Measurements from ENCODE around the gene FFAR1.

The FFAR1 gene

DNA sequence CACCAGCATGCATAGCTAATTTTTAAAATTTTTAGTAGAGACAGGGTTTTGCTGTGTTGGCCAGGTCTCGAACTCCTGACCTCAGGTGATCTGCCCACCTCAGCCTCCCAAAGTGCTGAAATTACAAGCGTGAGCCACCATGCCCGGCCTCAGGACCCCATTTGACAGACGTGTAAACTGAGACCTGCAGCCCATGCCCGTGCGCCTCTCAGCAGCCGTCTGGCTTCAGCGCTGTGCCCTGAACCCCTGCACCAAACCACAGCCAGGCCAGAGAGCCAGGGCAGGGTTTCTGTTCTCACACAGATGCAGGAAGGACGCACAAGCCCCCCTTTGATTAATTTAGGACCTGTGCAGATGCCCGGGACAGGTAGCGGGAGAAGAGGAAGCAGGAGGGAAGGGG is 7.3 kb upstream of the FFAR1 start:
- Histone ChIP-seq H3K36me3 (replicated peaks; ENCODE audit: insufficient read depth, low read length) (no peaks in the 10 kb centered on the region), H3K27me3 (replicated peaks; ENCODE audit: insufficient read depth, low read length) (peaks cover 92% of the 10 kb centered on the region), H3K9ac (ENCODE audit: low read length) (no peak overlapping the region), H3F3A (ENCODE audit: insufficient read depth, low read length) (no peaks in the 10 kb centered on the region), H3K27ac (ENCODE audit: low read length) (no peak overlapping the region), H3K9me3 (replicated peaks; ENCODE audit: insufficient read depth, low read length) (no peaks in the 10 kb centered on the region), H3K4me2 (ENCODE audit: low read depth, low read length) (no peak overlapping the region), H3K4me3 (ENCODE audit: low read length) (no peak overlapping the region), H2AFZ (ENCODE audit: low read length) (no peak overlapping the region), H3K9me2 (replicated peaks; ENCODE audit: insufficient read depth, low read length) (no peaks in the 10 kb centered on the region), H3K4me1 (ENCODE audit: low read length) (no peaks in the 10 kb centered on the region), H3K79me2 (ENCODE audit: low read length) (no peaks in the 10 kb centered on the region), H4K20me1 (ENCODE audit: insufficient read depth, low read length) (no peaks in the 10 kb centered on the region)
- DNase-seq = no peak
- TF ChIP-seq EZH2phosphoT487 (IDR thresholded peaks at IDR 0.05; ENCODE audit: low read length) (no peak), EZH2 (optimal IDR thresholded peaks at IDR 0.05; ENCODE audit: low read depth, low read length) (no peak)
- TF ChIP-seq, protein P1, sequence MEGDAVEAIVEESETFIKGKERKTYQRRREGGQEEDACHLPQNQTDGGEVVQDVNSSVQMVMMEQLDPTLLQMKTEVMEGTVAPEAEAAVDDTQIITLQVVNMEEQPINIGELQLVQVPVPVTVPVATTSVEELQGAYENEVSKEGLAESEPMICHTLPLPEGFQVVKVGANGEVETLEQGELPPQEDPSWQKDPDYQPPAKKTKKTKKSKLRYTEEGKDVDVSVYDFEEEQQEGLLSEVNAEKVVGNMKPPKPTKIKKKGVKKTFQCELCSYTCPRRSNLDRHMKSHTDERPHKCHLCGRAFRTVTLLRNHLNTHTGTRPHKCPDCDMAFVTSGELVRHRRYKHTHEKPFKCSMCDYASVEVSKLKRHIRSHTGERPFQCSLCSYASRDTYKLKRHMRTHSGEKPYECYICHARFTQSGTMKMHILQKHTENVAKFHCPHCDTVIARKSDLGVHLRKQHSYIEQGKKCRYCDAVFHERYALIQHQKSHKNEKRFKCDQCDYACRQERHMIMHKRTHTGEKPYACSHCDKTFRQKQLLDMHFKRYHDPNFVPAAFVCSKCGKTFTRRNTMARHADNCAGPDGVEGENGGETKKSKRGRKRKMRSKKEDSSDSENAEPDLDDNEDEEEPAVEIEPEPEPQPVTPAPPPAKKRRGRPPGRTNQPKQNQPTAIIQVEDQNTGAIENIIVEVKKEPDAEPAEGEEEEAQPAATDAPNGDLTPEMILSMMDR (IDR thresholded peaks at IDR 0.05; ENCODE audit: low read length) = no peak

DNA sequence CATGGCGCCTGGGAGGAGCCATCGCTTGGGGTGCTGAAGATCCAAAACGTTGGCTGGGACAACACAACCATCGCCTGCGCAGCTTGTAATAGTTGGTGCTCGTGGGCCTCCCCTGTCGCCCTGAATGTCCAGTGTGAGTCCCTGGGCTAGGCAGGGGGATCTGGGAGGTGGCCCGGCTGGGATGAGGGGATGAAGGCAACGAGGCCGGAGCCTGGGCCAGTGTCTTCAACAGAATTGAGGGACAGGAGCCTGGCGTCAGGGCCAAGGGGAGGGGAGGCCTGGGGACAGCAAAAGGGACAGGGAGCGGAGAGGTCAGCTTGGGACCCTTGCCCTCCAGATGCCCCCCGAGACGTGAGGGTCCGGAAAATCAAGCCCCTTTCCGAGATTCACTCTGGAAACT is 6.7 kb upstream of the FFAR1 start:
- H3K79me2 ChIP-seq (ENCODE audit: low read length) = no peaks in the 10 kb centered on the region
- peaks cover 92% of the 10 kb centered on the region for H3K27me3 ChIP-seq (replicated peaks; ENCODE audit: insufficient read depth, low read length)
- no peak for DNase-seq
- H3K27ac ChIP-seq (ENCODE audit: low read length) = no peak overlapping the region
- H4K20me1 ChIP-seq (ENCODE audit: insufficient read depth, low read length) = no peaks in the 10 kb centered on the region
- H3K9me2 ChIP-seq (replicated peaks; ENCODE audit: insufficient read depth, low read length) = no peaks in the 10 kb centered on the region
- no peaks in the 10 kb centered on the region for H3K9me3 ChIP-seq (replicated peaks; ENCODE audit: insufficient read depth, low read length)
- H3K4me1 ChIP-seq (ENCODE audit: low read length) = no peaks in the 10 kb centered on the region
- H3K36me3 ChIP-seq (replicated peaks; ENCODE audit: insufficient read depth, low read length) = no peaks in the 10 kb centered on the region
- no peak overlapping the region for H3K9ac ChIP-seq (ENCODE audit: low read length)
- TF ChIP-seq EZH2phosphoT487 (IDR thresholded peaks at IDR 0.05; ENCODE audit: low read length) (no peak), EZH2 (optimal IDR thresholded peaks at IDR 0.05; ENCODE audit: low read depth, low read length) (no peak)
- TF ChIP-seq, protein P1 (IDR thresholded peaks at IDR 0.05; ENCODE audit: low read length) = no peak
- no peak overlapping the region for H3K4me3 ChIP-seq (ENCODE audit: low read length)
- H2AFZ ChIP-seq (ENCODE audit: low read length) = no peak overlapping the region
- no peaks in the 10 kb centered on the region for H3F3A ChIP-seq (ENCODE audit: insufficient read depth, low read length)
- no peak overlapping the region for H3K4me2 ChIP-seq (ENCODE audit: low read depth, low read length)

DNA sequence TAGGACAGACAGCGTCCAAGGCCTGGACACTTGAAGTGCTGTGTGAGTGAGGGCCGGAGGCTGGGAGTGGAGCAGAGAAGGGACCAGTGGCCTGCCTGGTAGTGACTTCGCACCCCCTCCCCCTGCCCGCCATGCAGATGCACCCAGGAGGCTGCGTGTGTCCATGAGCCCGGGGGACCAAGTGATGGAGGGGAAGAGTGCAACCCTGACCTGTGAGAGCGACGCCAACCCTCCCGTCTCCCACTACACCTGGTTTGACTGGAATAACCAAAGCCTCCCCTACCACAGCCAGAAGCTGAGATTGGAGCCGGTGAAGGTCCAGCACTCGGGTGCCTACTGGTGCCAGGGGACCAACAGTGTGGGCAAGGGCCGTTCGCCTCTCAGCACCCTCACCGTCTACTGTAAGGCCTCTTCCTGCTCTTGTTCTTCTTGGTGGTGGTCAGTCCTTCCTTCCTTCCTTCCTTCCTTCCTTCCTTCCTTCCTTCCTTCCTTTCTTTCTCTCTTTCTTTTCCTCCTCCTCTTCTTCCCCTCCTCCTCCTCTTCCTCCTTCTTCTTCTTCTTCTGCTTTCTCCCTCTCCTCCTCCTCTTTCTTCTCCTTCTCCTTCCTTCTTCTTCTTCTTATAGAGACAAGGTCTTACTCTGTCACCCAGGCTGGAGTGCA is 6.0 kb upstream of the FFAR1 start:
- Histone ChIP-seq H3K27ac (ENCODE audit: low read length) (no peak overlapping the region), H4K20me1 (ENCODE audit: insufficient read depth, low read length) (no peaks in the 10 kb centered on the region), H3F3A (ENCODE audit: insufficient read depth, low read length) (no peaks in the 10 kb centered on the region), H3K4me1 (ENCODE audit: low read length) (no peaks in the 10 kb centered on the region), H3K9me2 (replicated peaks; ENCODE audit: insufficient read depth, low read length) (no peaks in the 10 kb centered on the region), H3K79me2 (ENCODE audit: low read length) (no peaks in the 10 kb centered on the region), H3K36me3 (replicated peaks; ENCODE audit: insufficient read depth, low read length) (no peaks in the 10 kb centered on the region), H2AFZ (ENCODE audit: low read length) (no peak overlapping the region), H3K4me2 (ENCODE audit: low read depth, low read length) (no peak overlapping the region), H3K9ac (ENCODE audit: low read length) (no peak overlapping the region), H3K9me3 (replicated peaks; ENCODE audit: insufficient read depth, low read length) (no peaks in the 10 kb centered on the region), H3K27me3 (replicated peaks; ENCODE audit: insufficient read depth, low read length) (peaks cover 92% of the 10 kb centered on the region), H3K4me3 (ENCODE audit: low read length) (no peak overlapping the region)
- DNase-seq = no peak
- TF ChIP-seq, protein P1 (IDR thresholded peaks at IDR 0.05; ENCODE audit: low read length) = no peak
- no peak for TF ChIP-seq EZH2 (optimal IDR thresholded peaks at IDR 0.05; ENCODE audit: low read depth, low read length)
- no peak for TF ChIP-seq EZH2phosphoT487 (IDR thresholded peaks at IDR 0.05; ENCODE audit: low read length)
